Fibroblast of villous mesenchyme (primary cell): ENCODE results near the gene ZNF511. TPM values are rescaled to one million over a fixed set of nuclear protein-coding genes. Genes with fewer than 3 reads are reported as not detected.

ENCODE experiments used
- DNase-seq: peaks from one replicate; pipeline ENCODE4 v3.0.0-alpha.2; 2010; ENCODE audit warnings: low read depth
- H3K4me3 ChIP-seq: 2 replicates; pipeline ENCODE4 v1.5.1; 2011; ENCODE audit warnings: low read depth, mild to moderate bottlenecking, low read length
- CTCF ChIP-seq: IDR thresholded peaks from 2 replicates; pipeline ENCODE4 v1.5.1; 2012; ENCODE audit warnings: low read depth, mild to moderate bottlenecking, low read length; ENCODE audit not compliant: insufficient read depth
- total RNA-seq: library from RNA; depleted of rRNA; stranded (reverse); fragments of >200 nt; gene quantifications from 2 replicates; pipeline ENCODE4 v1.2.3, GENCODE V29; 2012

ZNF511 gene
- total RNA-seq, 1 donor = 21.2 TPM

GRCh38 chr10:133354672-133355240 lies 46.0 kb downstream of the ZNF511 start:
- DNase-seq = no peak
- no peak for TF ChIP-seq CTCF
- no peak overlapping the region for H3K4me3 ChIP-seq

- TF ChIP-seq CTCF = no peak
- no peak overlapping the region for H3K4me3 ChIP-seq
- DNase-seq = no peak
These were observed 46.6 kb downstream of the ZNF511 start for GRCh38 chr10:133355266-133355665.

- no peak for DNase-seq
- TF ChIP-seq CTCF = no peak
- H3K4me3 ChIP-seq = no peak overlapping the region
These were observed 47.3 kb downstream of the ZNF511 start for GRCh38 chr10:133355991-133356390.

- H3K4me3 ChIP-seq = peak overlapping the region; percentile 60
- no peak for TF ChIP-seq CTCF
- DNase-seq = no peak
These were observed 48.0 kb downstream of the ZNF511 start for GRCh38 chr10:133356549-133357284.

- peak; percentile 56 for DNase-seq
- no peak for TF ChIP-seq CTCF
- peak within 1 kb of the TSS; percentile 60 for H3K4me3 ChIP-seq
These were observed 48.8 kb downstream of the ZNF511 start, which contains the start of gene FUOM for GRCh38 chr10:133357285-133358161. Gene FUOM, minus strand, starts transcription at chr10:133358019. Its CDS starts 12 bp downstream, at chr10:133358007.

- H3K4me3 ChIP-seq = no peak overlapping the region
- no peak for TF ChIP-seq CTCF
- DNase-seq = peak; percentile 8
These were observed 49.6 kb downstream of the ZNF511 start for GRCh38 chr10:133358162-133358924.
